SK-N-SH treated with all-trans-retinoic acid at 6 μM for 48 hours (cell line): ENCODE data around the gene ABITRAM.

ENCODE experiments used
- ZC3H10 ChIP-seq: fragments of 250-450 bp; sonication (Bioruptor Pico); IDR thresholded peaks from 2 replicates; pipeline ENCODE4 v1.5.1; 2021; ENCODE audit warnings: mild to moderate bottlenecking, moderate library complexity
- ZFP3 ChIP-seq: fragments of 250-450 bp; sonication (Bioruptor Pico); IDR thresholded peaks from 2 replicates; pipeline ENCODE4 v1.5.0; 2020; ENCODE audit warnings: mild to moderate bottlenecking, moderate library complexity

- TF ChIP-seq ZC3H10 (CRISPR knock-in tag) (no peak), ZFP3 (CRISPR knock-in tag) (no peak)
Measured at GRCh38 chr9:108973895-108974294, 39.7 kb downstream of the ABITRAM start.
